HEK293T (cell line): ENCODE data around the gene PFKFB1.

Experiments used
- CTCF ChIA-PET: fragments of 350-600 bp; formaldehyde crosslinking; extraction: SDS; loops from one replicate; lab custom pipeline; 2021; ENCODE audit warnings: antibody characterized with exemption, inconsistent platforms; lab: Yijun Ruan, JAX
- POLR2A ChIA-PET: fragments of 350-600 bp; formaldehyde crosslinking; extraction: SDS; loops from one replicate; lab custom pipeline; 2020; ENCODE audit warnings: antibody characterized with exemption, inconsistent platforms; lab: Yijun Ruan, JAX
- DNase-seq: peaks from one replicate; pipeline ENCODE4 v3.0.0; 2012; ENCODE audit warnings: mixed read lengths; ENCODE audit errors: extremely low spot score
- ARNT ChIP-seq: fragments of 450-650 bp; IDR thresholded peaks from 2 replicates; pipeline ENCODE4 v1.6.1; 2017; ENCODE audit warnings: mild to moderate bottlenecking
- BHLHE40 ChIP-seq: fragments of 450-650 bp; IDR thresholded peaks from 2 replicates; pipeline ENCODE4 v1.6.1; 2016; ENCODE audit warnings: mild to moderate bottlenecking, moderate library complexity, borderline replicate concordance
- CTBP1 ChIP-seq: fragments of 450-650 bp; IDR thresholded peaks from 2 replicates; pipeline ENCODE4 v1.6.1; 2016; ENCODE audit warnings: borderline replicate concordance
- ELF4 ChIP-seq: fragments of 450-650 bp; IDR thresholded peaks from 2 replicates; pipeline ENCODE4 v1.6.1; 2017; ENCODE audit warnings: antibody characterized with exemption
- FOXA1 ChIP-seq: fragments of 450-650 bp; IDR thresholded peaks from 2 replicates; pipeline ENCODE4 v1.6.1; 2016; ENCODE audit warnings: mild to moderate bottlenecking
- FOXK2 ChIP-seq: fragments of 450-650 bp; IDR thresholded peaks from 2 replicates; pipeline ENCODE4 v1.6.1; 2016; ENCODE audit warnings: mild to moderate bottlenecking
- FOXM1 ChIP-seq: fragments of 450-650 bp; IDR thresholded peaks from 2 replicates; pipeline ENCODE4 v1.6.1; 2017; ENCODE audit warnings: mild to moderate bottlenecking, borderline replicate concordance
- HDGF ChIP-seq: fragments of 450-650 bp; IDR thresholded peaks from 2 replicates; pipeline ENCODE4 v1.6.1; 2017; ENCODE audit warnings: antibody characterized with exemption, borderline replicate concordance
- L3MBTL2 ChIP-seq: fragments of 450-650 bp; conservative IDR thresholded peaks from 2 replicates; pipeline ENCODE4 v1.6.1; 2016; ENCODE audit warnings: mild to moderate bottlenecking
- LEF1 ChIP-seq: fragments of 450-650 bp; IDR thresholded peaks from 2 replicates; pipeline ENCODE4 v1.6.1; 2017; ENCODE audit warnings: mild to moderate bottlenecking, borderline replicate concordance
- NFRKB ChIP-seq: fragments of 450-650 bp; IDR thresholded peaks from 2 replicates; pipeline ENCODE4 v1.6.1; 2016; ENCODE audit warnings: mild to moderate bottlenecking, moderate library complexity
- SP1 ChIP-seq: fragments of 450-650 bp; IDR thresholded peaks from 2 replicates; pipeline ENCODE4 v1.6.1; 2017
- SUZ12 ChIP-seq: fragments of 450-650 bp; IDR thresholded peaks from 2 replicates; pipeline ENCODE4 v1.6.1; 2016; ENCODE audit warnings: mild to moderate bottlenecking
- TARDBP ChIP-seq: fragments of 450-650 bp; IDR thresholded peaks from 2 replicates; pipeline ENCODE4 v1.6.1; 2016
- ZNF384 ChIP-seq: fragments of 450-650 bp; IDR thresholded peaks from 2 replicates; pipeline ENCODE4 v1.6.1; 2016
- TF ChIP-seq, protein P1 (sequence below): fragments of 450-650 bp; IDR thresholded peaks from 2 replicates; pipeline ENCODE4 v1.6.1; 2016

Gene PFKFB1

DNA sequence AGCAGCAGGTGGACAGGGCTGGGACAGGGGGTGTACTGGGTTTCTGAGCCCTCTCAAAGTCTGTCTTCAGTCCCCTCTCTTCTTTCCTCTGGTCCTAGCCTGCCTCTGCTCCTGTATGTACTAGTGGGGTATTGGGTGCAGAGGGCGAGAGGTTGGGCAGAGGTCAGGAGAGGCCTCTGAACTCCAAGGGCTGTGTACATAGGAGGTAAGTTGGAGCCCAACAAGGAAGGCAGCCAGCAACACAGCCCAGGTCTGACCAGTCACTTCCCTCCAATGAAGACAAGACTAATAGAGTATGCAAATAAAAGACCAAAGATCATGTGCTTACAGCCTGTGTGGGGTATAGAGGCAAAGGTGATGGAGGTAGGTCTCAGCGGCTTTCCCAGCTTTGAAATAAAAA lies at the start of gene PFKFB1:
TSS of gene PFKFB1 (minus strand) at position 90 of the 400 bp plus-strand sequence. CDS start 181 bp downstream, outside the sequence.
- DNase-seq, result no peak
- no peak for TF ChIP-seq L3MBTL2
- TF ChIP-seq ELF4, result no peak
- no peak for TF ChIP-seq ZNF384
- no peak for TF ChIP-seq FOXM1
- no peak for TF ChIP-seq FOXK2
- TF ChIP-seq LEF1, result no peak
- TF ChIP-seq, protein P1, sequence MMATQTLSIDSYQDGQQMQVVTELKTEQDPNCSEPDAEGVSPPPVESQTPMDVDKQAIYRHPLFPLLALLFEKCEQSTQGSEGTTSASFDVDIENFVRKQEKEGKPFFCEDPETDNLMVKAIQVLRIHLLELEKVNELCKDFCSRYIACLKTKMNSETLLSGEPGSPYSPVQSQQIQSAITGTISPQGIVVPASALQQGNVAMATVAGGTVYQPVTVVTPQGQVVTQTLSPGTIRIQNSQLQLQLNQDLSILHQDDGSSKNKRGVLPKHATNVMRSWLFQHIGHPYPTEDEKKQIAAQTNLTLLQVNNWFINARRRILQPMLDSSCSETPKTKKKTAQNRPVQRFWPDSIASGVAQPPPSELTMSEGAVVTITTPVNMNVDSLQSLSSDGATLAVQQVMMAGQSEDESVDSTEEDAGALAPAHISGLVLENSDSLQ, result no peak
- TF ChIP-seq HDGF, result no peak
- TF ChIP-seq CTBP1, result no peak
- no peak for TF ChIP-seq NFRKB
- no peak for TF ChIP-seq TARDBP
- TF ChIP-seq BHLHE40, result no peak
- no peak for TF ChIP-seq ARNT
- TF ChIP-seq FOXA1, result no peak
- no peak for TF ChIP-seq SUZ12
- TF ChIP-seq SP1, result no peak
- CTCF ChIA-PET, result no interaction called here

DNA sequence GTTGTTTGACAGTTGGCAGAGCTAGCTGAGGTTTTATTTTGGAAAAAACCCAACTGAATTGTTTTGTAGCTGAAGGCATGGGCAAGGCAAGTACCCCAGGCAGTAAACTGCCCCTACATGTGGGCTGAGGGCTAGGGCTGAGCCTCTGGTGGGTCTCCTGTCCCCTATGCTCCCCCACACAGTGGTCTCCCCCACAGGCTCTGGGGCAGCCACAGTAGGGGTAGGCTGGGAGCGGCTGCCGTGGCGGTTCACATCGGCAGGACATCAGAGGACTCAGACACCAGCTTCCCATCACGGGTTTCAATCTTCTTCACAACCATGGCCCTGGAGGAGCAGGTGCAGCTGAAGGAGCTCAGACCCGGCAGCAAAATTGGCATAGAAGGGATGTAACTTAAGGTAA lies 47.5 kb upstream of the PFKFB1 start:
- ChIA-PET CTCF (no interaction called here), POLR2A (no interaction called here)
- DNase-seq, result no peak
- TF ChIP-seq FOXA1 (no peak), SP1 (no peak), FOXM1 (no peak), HDGF (no peak), L3MBTL2 (no peak), FOXK2 (no peak), TARDBP (no peak), CTBP1 (no peak), LEF1 (no peak)
- TF ChIP-seq, protein P1, result no peak

More for the DNA sequence above, at the start of gene PFKFB1:
- POLR2A ChIA-PET, result no interaction called here

DNA sequence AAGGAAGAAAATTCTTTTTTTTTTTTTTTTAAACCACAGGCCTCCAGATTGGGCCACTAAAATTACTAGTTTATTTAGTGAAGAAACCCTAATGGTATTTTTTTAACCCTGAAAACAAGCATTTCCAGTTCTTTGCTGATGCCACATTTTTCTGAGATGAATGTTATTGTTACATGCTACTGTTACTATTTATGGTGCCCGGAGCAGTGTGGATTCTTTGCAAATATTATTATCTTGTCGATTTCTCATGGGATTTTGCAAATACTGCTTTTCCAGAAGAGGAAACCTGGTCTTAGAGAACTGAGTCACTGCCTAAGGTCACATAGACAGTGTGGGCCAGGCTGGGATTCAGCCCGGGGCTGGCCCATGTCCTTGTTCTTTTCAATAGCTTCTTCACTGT lies 45.5 kb upstream of the PFKFB1 start:
- DNase-seq, result no peak
- no peak for TF ChIP-seq BHLHE40
- TF ChIP-seq CTBP1, result no peak
- TF ChIP-seq, protein P1, result no peak
- no peak for TF ChIP-seq ARNT
- no peak for TF ChIP-seq NFRKB
- no peak for TF ChIP-seq SP1
- no peak for TF ChIP-seq L3MBTL2
- no peak for TF ChIP-seq LEF1
- TF ChIP-seq FOXA1, result no peak
- no peak for TF ChIP-seq ELF4
- TF ChIP-seq ZNF384, result no peak
- no peak for TF ChIP-seq FOXK2
- no peak for TF ChIP-seq FOXM1
- TF ChIP-seq HDGF, result no peak
- TF ChIP-seq TARDBP, result no peak
- TF ChIP-seq SUZ12, result no peak
- ChIA-PET CTCF (no interaction called here), POLR2A (no interaction called here)

DNA sequence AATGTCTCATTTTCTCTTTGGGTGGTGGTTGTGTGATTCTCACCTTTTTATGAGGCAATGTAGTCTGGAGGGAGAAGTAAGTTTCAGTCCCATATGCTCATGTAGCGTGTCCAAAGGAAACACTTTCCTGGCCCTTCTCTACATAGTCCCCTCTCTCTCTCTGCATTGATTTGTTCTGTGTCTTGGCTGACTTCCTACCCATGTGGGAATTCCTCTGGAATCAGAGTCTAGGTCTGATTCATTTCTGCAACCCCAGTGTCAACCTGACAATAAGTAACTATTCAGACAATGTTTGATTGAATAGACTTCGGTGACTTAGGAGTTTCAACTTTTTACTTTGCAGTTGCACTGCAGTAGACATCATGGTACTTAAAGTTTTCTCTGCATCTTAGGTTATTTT lies 39.4 kb upstream of the PFKFB1 start:
- no peak for TF ChIP-seq ZNF384
- TF ChIP-seq FOXK2, result no peak
- TF ChIP-seq, protein P1, result no peak
- no peak for TF ChIP-seq TARDBP
- no peak for TF ChIP-seq SP1
- TF ChIP-seq CTBP1, result no peak
- no peak for TF ChIP-seq ELF4
- no peak for TF ChIP-seq SUZ12
- no peak for TF ChIP-seq NFRKB
- no peak for TF ChIP-seq BHLHE40
- ChIA-PET POLR2A (no interaction called here), CTCF (no interaction called here)
- DNase-seq, result no peak

DNA sequence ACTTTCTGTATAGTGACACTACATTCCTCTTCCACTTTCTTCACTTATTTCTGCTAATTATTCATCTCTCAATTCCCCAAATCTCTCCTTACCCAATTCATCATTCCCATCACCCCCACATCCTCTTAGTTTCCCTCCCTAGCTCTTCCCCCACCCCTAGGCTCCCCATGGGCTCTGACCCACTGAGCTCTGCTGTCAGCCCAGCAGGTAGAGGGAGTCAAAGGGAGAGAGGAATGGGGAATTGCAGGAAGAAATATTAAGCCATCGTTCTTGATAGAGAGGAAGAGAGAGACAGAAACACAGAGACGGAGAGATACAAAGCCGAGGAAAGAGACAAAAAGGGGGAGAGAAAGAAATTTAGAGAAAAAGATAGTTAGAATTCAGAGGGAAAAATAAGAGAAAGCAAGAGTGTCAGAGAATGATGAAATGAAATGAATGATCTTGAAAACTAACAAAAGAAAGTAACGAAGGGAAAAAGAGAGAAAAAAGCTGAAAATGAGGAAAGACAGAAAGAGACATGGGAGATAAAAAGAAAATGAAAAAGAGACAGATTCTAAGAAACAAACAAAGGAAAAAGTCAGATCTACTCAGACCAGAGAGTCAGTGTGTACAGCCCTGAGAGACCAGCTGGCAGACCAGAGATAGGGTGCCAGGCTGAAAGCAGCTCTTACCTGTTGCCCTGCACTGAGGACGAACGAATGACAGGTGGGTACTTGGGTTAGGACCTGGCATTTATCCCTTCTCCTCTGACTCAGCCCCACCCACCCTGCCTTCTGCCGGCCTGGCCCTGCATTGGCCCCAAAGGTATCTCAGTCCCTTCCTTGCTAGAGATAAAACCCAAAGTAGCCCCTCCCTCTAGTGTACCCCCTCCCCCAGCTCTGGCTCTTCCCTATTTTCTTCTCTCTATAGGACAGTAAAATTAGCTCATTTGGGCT lies 36.5 kb upstream of the PFKFB1 start, which contains the start of gene ALAS2:
TSS of gene ALAS2 (minus strand) at position 707 of the 935 bp plus-strand sequence. CDS start 4,977 bp downstream, outside the sequence.
- POLR2A ChIA-PET, result interaction anchor here (1.1 kb wide), 1 partner anchor 31 kb away, joined by 4 read pairs; the partner anchor contains the start of gene APEX2
- TF ChIP-seq SP1, result no peak
- TF ChIP-seq BHLHE40, result no peak
- no peak for TF ChIP-seq LEF1
- no peak for TF ChIP-seq HDGF
- TF ChIP-seq SUZ12, result no peak
- TF ChIP-seq CTBP1, result no peak
- no peak for TF ChIP-seq FOXM1
- no peak for TF ChIP-seq L3MBTL2
- no peak for TF ChIP-seq ZNF384
- no peak for TF ChIP-seq FOXA1
- TF ChIP-seq ELF4, result no peak
- TF ChIP-seq, protein P1, result no peak
- CTCF ChIA-PET, result no interaction called here
- no peak for DNase-seq
